Nephron progenitor cell (in vitro differentiated cells): Measurements from ENCODE around the gene CCDC7.

Experiments used
- DNase-seq: peaks from one replicate; pipeline ENCODE4 v3.0.0; 2021
- H3K27ac Mint-ChIP-seq: 2 replicates; pipeline ENCODE4 v1.8.0; 2021; ENCODE audit warnings: mild to moderate bottlenecking, moderate library complexity, mixed read lengths
- H3K27me3 Mint-ChIP-seq: 2 replicates; pipeline ENCODE4 v1.8.0; 2021; ENCODE audit warnings: mild to moderate bottlenecking, low read depth, mixed read lengths; ENCODE audit not compliant: poor library complexity
- H3K36me3 Mint-ChIP-seq: 2 replicates; pipeline ENCODE4 v1.8.0; 2021; ENCODE audit warnings: low read depth, mixed read lengths
- H3K4me1 Mint-ChIP-seq: 2 replicates; pipeline ENCODE4 v1.8.0; 2021; ENCODE audit warnings: mixed read lengths
- H3K4me3 Mint-ChIP-seq: 2 replicates; pipeline ENCODE4 v1.8.0; 2021; ENCODE audit warnings: mild to moderate bottlenecking, moderate library complexity, mixed read lengths
- H3K9me3 Mint-ChIP-seq: 2 replicates; pipeline ENCODE4 v1.8.0; 2021; ENCODE audit warnings: mild to moderate bottlenecking, moderate library complexity, mixed read lengths
- TF ChIP-seq, protein P1 (sequence below): fragments of 200-600 bp; sonication (generic); IDR thresholded peaks from 2 replicates; pipeline ENCODE4 v1.5.0; 2021; ENCODE audit warnings: antibody characterized with exemption

The CCDC7 gene

DNA sequence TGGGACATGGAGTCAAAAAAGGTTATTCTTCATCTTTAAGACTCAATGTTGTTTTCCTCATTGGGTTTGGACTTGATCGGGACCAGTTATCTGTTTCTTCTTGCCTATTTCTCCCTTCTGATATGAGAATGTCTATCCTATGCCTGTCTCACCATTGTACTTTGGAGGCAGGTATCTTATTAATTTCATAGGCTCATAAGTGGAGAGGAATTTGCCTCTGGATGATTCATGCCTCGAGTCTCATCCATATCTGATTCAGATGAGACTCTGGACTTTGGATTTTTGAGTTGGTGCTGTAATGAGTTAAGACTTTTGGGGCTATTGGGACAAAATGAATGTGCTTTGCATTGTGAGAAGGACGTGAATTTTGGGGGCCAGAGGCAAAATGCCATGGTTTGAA is 36.2 kb upstream of the CCDC7 start:
- Mint-ChIP-seq H3K27ac (no peak overlapping the region), H3K4me1 (no peaks in the 10 kb centered on the region), H3K27me3 (peaks cover 10% of the 10 kb centered on the region), H3K9me3 (peaks cover 4% of the 10 kb centered on the region), H3K4me3 (no peak overlapping the region), H3K36me3 (no peaks in the 10 kb centered on the region)
- TF ChIP-seq, protein P1, sequence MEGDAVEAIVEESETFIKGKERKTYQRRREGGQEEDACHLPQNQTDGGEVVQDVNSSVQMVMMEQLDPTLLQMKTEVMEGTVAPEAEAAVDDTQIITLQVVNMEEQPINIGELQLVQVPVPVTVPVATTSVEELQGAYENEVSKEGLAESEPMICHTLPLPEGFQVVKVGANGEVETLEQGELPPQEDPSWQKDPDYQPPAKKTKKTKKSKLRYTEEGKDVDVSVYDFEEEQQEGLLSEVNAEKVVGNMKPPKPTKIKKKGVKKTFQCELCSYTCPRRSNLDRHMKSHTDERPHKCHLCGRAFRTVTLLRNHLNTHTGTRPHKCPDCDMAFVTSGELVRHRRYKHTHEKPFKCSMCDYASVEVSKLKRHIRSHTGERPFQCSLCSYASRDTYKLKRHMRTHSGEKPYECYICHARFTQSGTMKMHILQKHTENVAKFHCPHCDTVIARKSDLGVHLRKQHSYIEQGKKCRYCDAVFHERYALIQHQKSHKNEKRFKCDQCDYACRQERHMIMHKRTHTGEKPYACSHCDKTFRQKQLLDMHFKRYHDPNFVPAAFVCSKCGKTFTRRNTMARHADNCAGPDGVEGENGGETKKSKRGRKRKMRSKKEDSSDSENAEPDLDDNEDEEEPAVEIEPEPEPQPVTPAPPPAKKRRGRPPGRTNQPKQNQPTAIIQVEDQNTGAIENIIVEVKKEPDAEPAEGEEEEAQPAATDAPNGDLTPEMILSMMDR: no peak
- no peak for DNase-seq

DNA sequence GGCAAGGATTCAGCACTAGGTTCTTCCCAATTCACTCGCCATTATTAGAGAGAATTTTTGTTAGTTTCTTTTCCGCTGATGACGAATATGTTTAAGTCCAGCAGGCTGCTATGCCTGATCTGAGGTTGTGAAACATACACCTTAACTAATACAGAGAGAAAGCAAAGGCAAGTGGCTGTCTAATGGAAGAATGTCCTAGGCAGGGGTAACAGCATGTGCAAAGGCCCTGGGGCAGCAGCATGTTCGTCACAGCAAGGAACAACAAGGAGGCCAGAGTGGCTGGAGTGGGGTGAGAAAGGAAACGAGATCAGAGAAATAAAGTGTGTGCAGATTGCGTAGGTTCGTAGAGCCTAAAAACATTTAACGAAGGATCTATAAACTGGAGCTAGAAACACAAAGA is 35.4 kb upstream of the CCDC7 start:
- DNase-seq: no peak
- Mint-ChIP-seq H3K4me1 (no peaks in the 10 kb centered on the region), H3K36me3 (no peaks in the 10 kb centered on the region), H3K9me3 (peaks cover 4% of the 10 kb centered on the region), H3K4me3 (no peak overlapping the region), H3K27ac (no peak overlapping the region), H3K27me3 (peaks cover 10% of the 10 kb centered on the region)
- TF ChIP-seq, protein P1: no peak

DNA sequence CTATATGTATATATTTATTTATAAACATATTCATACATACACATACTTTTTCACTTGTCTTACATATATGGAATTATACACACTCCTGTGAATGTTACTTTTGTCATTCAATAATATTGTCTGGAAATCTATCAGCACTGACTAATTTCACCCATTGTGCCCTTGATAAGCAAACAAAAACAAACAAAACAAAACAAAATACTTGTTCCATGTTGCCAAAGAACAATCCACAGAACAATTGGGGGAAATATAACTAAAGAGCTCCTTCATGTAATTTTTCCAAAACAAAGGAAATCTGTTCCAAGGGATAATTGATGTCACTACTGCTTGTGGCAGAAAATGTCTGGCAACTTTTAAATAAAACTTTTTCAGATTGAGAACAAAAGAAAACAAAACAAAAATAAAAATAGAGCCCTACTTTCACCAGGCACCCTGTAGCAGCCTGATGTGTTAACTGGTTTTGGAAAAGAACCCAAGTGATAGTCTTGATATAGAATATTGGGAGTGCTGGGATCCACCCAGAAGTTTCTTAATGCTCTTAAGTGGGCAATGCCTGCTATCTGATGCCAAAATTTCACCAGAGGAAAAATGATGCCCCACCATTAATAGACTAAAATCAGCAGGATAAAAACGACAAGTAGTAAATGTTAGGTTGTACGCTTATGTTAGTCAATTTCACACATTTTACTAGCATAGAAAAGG is 34.0 kb upstream of the CCDC7 start:
- no peak overlapping the region for H3K4me3 Mint-ChIP-seq
- no peak for DNase-seq
- H3K27me3 Mint-ChIP-seq: peaks cover 10% of the 10 kb centered on the region
- H3K36me3 Mint-ChIP-seq: no peaks in the 10 kb centered on the region
- H3K27ac Mint-ChIP-seq: no peak overlapping the region
- peaks cover 4% of the 10 kb centered on the region for H3K9me3 Mint-ChIP-seq
- TF ChIP-seq, protein P1: no peak
- no peaks in the 10 kb centered on the region for H3K4me1 Mint-ChIP-seq

DNA sequence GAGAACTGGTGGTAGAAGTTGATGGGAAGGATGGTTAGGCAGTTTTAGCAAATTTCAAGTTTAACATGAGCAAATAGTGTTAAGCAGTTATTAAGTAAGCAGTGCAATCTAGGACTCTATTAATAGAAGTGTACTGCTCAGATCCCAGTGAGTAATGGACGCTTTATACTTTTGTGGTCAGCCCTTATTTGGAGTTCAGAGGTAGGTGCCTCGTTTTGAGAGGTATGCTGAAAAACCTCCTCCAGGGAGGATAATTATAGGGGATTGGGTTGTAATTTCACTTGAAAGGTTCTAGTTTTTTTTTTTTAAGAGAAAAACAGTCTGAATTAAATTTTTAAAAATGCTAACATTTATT is 33.5 kb upstream of the CCDC7 start:
- Mint-ChIP-seq H3K9me3 (peaks cover 4% of the 10 kb centered on the region), H3K27ac (no peak overlapping the region), H3K27me3 (peaks cover 10% of the 10 kb centered on the region), H3K4me1 (no peaks in the 10 kb centered on the region), H3K4me3 (no peak overlapping the region), H3K36me3 (no peaks in the 10 kb centered on the region)
- TF ChIP-seq, protein P1: no peak
- DNase-seq: no peak

DNA sequence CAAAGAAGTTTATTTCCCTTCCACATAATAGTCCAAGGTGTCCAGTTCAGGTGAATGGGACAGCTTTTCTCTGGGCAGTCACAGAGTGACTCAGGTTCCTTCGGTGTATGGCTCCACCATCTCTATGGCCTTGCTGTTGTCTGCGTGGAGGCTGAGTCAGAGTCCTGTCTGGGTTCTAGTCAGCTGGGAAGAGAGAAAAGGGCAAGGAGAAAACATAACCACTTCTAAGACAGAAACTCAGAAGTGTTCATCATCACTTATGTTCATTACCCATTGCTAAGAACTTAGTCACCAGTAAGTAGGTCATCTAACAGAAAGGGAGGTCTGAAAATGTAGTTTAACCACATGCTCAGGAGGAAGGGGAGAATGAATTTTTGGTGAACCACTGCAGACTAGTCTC is 32.4 kb upstream of the CCDC7 start:
- Mint-ChIP-seq H3K4me3 (no peak overlapping the region), H3K36me3 (no peaks in the 10 kb centered on the region), H3K9me3 (peaks cover 4% of the 10 kb centered on the region), H3K27me3 (peaks cover 10% of the 10 kb centered on the region), H3K27ac (no peak overlapping the region), H3K4me1 (no peaks in the 10 kb centered on the region)
- TF ChIP-seq, protein P1: no peak
- DNase-seq: no peak

DNA sequence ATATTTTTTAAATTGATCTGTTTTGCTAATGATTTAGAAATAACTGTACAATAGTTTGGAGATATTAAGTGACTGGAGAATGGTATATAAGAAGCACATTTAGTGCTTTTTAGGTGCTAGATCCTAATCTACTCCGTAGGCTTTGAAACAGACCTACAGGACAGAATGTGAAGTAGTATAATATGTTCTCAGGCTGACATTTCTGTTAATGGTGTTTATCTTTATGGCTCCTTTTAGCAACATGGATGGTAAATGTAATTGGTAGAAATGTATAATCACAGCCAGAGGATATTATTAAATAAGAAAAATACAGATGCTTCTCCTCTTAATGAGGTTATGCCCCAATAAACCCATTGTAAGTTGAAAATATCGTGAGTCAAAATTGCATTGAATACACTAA is 30.6 kb upstream of the CCDC7 start:
- no peak overlapping the region for H3K27ac Mint-ChIP-seq
- no peaks in the 10 kb centered on the region for H3K4me1 Mint-ChIP-seq
- H3K36me3 Mint-ChIP-seq: no peaks in the 10 kb centered on the region
- no peak for DNase-seq
- H3K9me3 Mint-ChIP-seq: peaks cover 4% of the 10 kb centered on the region
- H3K27me3 Mint-ChIP-seq: peaks cover 7% of the 10 kb centered on the region
- no peak overlapping the region for H3K4me3 Mint-ChIP-seq
- TF ChIP-seq, protein P1: no peak
